Stimulated activated CD8-positive, alpha-beta memory T cell treated with anti-CD3 and anti-CD28 coated beads, Interleukin-4, amount 100 ng/mL, for 4 hours (primary cell): Measurements from ENCODE around the gene TREX2.
"Not testable (repeated sequence)": the region's sequence is repeated elsewhere in the genome, so short reads cannot be mapped to it uniquely, and the experiment has no call there.

Source experiments
- DNase-seq, 2 donors: peaks; one replicate each; pipeline ENCODE4 v3.0.0-alpha.2; 2020; ENCODE audit warnings: low read depth in 2 of 2, low spot score in 1 of 2

TREX2 gene

GRCh38 chrX:153410888-153411254, 35.0 kb downstream of the TREX2 start:
- DNase-seq = no peak

- no peak for DNase-seq
These were observed 35.5 kb downstream of the TREX2 start for GRCh38 chrX:153410373-153410772.

- DNase-seq = no peak
These were observed 36.3 kb downstream of the TREX2 start for GRCh38 chrX:153409414-153410101.

DNA sequence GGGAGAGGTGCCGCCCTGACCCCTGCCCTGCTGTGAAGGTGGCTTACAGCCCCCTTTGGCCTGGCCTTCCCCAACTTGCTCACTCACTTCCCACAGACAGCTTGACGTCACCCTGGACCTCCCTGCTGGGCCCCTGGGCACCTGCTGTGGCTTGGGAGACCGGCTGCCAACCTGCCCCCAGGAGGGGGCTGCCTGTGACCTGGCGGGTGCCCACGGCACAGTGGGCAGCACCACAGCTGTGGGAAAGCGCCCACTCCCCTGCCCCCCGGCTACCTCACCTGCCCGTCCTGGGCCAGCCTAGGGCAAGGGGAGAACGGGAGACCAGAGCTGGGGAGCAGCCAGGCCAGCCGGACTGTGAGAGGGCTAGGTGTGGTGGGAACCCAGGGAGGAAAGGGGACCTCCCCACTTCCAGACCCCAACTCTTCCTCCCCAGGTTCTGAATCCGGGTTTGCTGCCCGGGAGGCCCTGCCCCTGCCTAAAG, 36.9 kb downstream of the TREX2 start:
- DNase-seq = no peak

- no peak for DNase-seq
These were observed 37.6 kb downstream of the TREX2 start for GRCh38 chrX:153408221-153408721.

DNA sequence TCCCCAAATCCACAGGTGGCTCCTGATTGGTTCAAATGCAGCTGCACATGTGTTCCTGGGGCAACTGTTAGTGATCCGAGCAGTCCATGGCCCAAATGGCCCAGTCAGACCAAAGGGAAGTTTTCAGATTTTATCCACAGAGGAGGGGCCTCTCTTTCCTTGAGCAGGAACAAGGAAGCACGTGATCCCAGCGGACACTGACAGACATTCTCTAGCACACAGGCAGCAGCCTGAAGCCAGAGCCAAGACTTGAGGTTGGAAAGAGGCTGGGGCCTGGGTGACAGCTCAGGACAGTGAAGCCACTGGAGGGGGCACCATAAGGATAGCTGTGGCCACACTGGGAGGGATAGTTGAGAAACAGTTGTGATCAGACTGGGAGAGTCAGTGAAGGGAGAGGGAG, 38.1 kb downstream of the TREX2 start:
- DNase-seq = no peak

DNA sequence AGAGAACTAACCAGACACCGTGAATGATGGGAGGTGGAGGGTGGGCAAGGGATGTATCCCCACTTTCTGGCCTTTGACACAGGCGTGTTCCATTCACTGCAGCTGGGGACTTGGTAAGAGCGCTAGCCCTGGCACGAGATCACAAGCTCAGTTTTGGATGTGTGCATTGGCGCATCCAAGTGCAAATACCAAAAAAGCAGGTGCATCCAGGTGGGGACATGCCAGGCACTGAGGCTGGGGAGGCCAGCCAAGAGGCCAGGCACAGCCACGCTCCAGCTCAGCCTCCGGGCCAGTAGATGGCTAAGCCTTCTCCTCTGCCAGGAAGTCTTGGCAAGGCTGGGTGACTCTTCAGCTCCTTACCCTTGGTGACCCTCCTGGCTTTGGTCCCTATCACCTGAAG, 39.0 kb downstream of the TREX2 start:
- no peak for DNase-seq

DNA sequence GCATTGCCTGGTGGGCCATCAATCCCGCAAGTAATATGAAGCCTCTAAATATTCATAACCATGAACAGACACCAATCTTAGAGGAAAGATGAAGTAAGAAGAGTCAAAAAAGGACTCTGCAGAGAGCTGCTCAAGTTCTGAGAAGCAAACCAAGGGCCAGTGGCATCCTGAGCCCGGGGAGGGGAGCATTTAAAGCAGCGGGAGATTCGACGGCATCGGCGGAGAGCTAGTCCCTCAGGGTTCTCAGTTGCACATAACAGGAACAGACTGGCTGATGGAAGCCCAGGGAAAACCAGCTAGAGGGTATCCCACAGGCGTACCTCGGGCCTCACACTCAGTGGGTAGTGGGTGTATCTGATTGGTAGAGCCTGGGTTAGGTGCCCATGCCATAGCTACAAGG, 39.8 kb downstream of the TREX2 start:
- no peak for DNase-seq

GRCh38 chrX:153405426-153405825, 40.4 kb downstream of the TREX2 start:
- DNase-seq = no peak

- DNase-seq = not testable (repeated sequence)
These were observed 41.5 kb downstream of the TREX2 start for GRCh38 chrX:153404333-153404732.

GRCh38 chrX:153401133-153401764, 44.6 kb downstream of the TREX2 start, which contains the start of gene PNMA6E:
Gene PNMA6E, minus strand, starts transcription at chrX:153401350. Its CDS starts 2,501 bp downstream, at chrX:153398849.
- no peak for DNase-seq

GRCh38 chrX:153400146-153401132, 45.4 kb downstream of the TREX2 start:
- DNase-seq = no peak

DNA sequence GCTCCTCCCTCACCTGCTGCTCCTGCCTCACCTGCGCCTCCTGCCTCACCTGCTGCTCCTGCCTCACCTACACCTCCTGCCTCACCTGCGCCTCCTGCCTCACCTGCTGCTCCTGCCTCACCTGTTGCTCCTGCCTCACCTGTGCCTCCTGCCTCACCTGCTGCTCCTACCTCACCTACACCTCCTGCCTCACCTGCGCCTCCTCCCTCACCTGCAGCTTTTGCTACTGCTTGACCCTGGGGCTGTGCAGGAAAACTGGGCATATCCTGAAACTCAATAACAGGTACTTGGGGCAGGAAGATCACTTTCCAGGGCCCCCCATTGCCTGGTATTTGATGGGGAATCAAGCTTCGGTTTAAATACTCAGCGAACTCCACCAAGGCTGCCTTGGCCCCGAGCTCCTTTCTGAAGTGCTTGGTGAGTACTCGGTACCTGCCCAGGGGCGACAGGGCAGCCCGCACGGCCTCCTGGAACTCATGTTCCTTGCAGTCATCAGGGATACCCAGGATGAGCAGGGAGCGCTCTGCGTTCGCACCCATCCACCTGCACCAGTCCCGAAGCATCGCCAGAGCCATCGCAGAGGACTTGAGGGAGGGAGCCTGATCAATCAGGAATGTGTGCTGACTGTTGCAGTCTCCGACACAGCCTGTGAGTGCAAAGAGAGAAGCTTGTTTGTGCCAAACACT, 47.4 kb downstream of the TREX2 start:
- DNase-seq = no peak

GRCh38 chrX:153397256-153397960, 48.4 kb downstream of the TREX2 start:
- no peak for DNase-seq

GRCh38 chrX:153396320-153397195, 49.3 kb downstream of the TREX2 start:
- no peak for DNase-seq

- DNase-seq = no peak
These were observed 50.1 kb downstream of the TREX2 start for GRCh38 chrX:153395613-153396319.

GRCh38 chrX:153394612-153395011, 51.2 kb downstream of the TREX2 start:
- no peak for DNase-seq
